Measurements from ENCODE around the gene BRPF1. TPM values are rescaled to one million over a fixed set of nuclear protein-coding genes. Genes with fewer than 3 reads are reported as not detected.

BRPF1 gene
- total RNA-seq, 1 donor from 2014 or later = 12.1 TPM

GRCh38 chr3:9695345-9695744 is 36.2 kb upstream of the BRPF1 start:
- Histone ChIP-seq H3K4me2 (no peak overlapping the region), H3K79me2 (ENCODE audit: low read depth) (no peaks in the 10 kb centered on the region), H3F3A (ENCODE audit: low read depth) (peaks cover 13% of the 10 kb centered on the region), H3K9ac (no peak overlapping the region), H2AFZ (replicated peaks) (no peak overlapping the region), H4K20me1 (ENCODE audit: low read depth) (peaks cover 34% of the 10 kb centered on the region), H3K27ac (no peak overlapping the region), H3K36me3 (no peaks in the 10 kb centered on the region), H3K4me3 (no peak overlapping the region), H3K9me3 (ENCODE audit: low read depth) (no peaks in the 10 kb centered on the region), H3K27me3 (no peaks in the 10 kb centered on the region), H3K4me1 (peaks cover 11% of the 10 kb centered on the region)
- H3K27ac Mint-ChIP-seq = no peak overlapping the region
- peak; percentile 43 for DNase-seq (ENCODE audit: low spot score)
- H3K4me3 Mint-ChIP-seq = no peak overlapping the region
- peaks cover 8% of the 10 kb centered on the region for H3K36me3 Mint-ChIP-seq
- TF ChIP-seq EZH2 (IDR thresholded peaks at IDR 0.05) = no peak
- no peak for TF ChIP-seq EZH2phosphoT487 (IDR thresholded peaks at IDR 0.05)
- TF ChIP-seq CTCF (IDR thresholded peaks at IDR 0.05) = no peak
- no peaks in the 10 kb centered on the region for H3K9me3 Mint-ChIP-seq
- H3K27me3 Mint-ChIP-seq (ENCODE audit: insufficient read depth, low read depth) = peaks cover 2% of the 10 kb centered on the region
- H3K4me1 Mint-ChIP-seq = no peaks in the 10 kb centered on the region

- Histone ChIP-seq H3K79me2 (ENCODE audit: low read depth) (no peaks in the 10 kb centered on the region), H3F3A (ENCODE audit: low read depth) (peaks cover 13% of the 10 kb centered on the region), H3K4me1 (peaks cover 11% of the 10 kb centered on the region), H3K4me3 (no peak overlapping the region), H3K27ac (no peak overlapping the region), H4K20me1 (ENCODE audit: low read depth) (peaks cover 34% of the 10 kb centered on the region), H3K27me3 (no peaks in the 10 kb centered on the region), H3K9me3 (ENCODE audit: low read depth) (no peaks in the 10 kb centered on the region), H3K4me2 (no peak overlapping the region), H2AFZ (replicated peaks) (no peak overlapping the region), H3K36me3 (no peaks in the 10 kb centered on the region), H3K9ac (no peak overlapping the region)
- H3K27me3 Mint-ChIP-seq (ENCODE audit: insufficient read depth, low read depth) = peaks cover 2% of the 10 kb centered on the region
- DNase-seq (ENCODE audit: low spot score) = no peak
- TF ChIP-seq EZH2phosphoT487 (IDR thresholded peaks at IDR 0.05) (no peak), EZH2 (IDR thresholded peaks at IDR 0.05) (no peak), CTCF (IDR thresholded peaks at IDR 0.05) (no peak)
- no peaks in the 10 kb centered on the region for H3K9me3 Mint-ChIP-seq
- H3K4me3 Mint-ChIP-seq = no peak overlapping the region
- H3K27ac Mint-ChIP-seq = no peak overlapping the region
- H3K36me3 Mint-ChIP-seq = peaks cover 8% of the 10 kb centered on the region
- H3K4me1 Mint-ChIP-seq = no peaks in the 10 kb centered on the region
Measured at GRCh38 chr3:9695746-9696145, 35.8 kb upstream of the BRPF1 start.

GRCh38 chr3:9696480-9697220 is 34.9 kb upstream of the BRPF1 start:
- Histone ChIP-seq H3K4me3 (no peak overlapping the region), H3K27me3 (no peaks in the 10 kb centered on the region), H3K36me3 (no peaks in the 10 kb centered on the region), H3K79me2 (ENCODE audit: low read depth) (no peaks in the 10 kb centered on the region), H3F3A (ENCODE audit: low read depth) (peaks cover 13% of the 10 kb centered on the region), H3K9ac (no peak overlapping the region), H3K4me1 (peaks cover 11% of the 10 kb centered on the region), H3K9me3 (ENCODE audit: low read depth) (no peaks in the 10 kb centered on the region), H3K4me2 (no peak overlapping the region), H3K27ac (no peak overlapping the region), H2AFZ (replicated peaks) (no peak overlapping the region), H4K20me1 (ENCODE audit: low read depth) (peaks cover 41% of the 10 kb centered on the region)
- Mint-ChIP-seq H3K36me3 (peaks cover 8% of the 10 kb centered on the region), H3K4me1 (no peaks in the 10 kb centered on the region), H3K9me3 (no peaks in the 10 kb centered on the region), H3K27me3 (ENCODE audit: insufficient read depth, low read depth) (peaks cover 5% of the 10 kb centered on the region), H3K27ac (no peak overlapping the region), H3K4me3 (no peak overlapping the region)
- TF ChIP-seq CTCF (IDR thresholded peaks at IDR 0.05) (no peak), EZH2 (IDR thresholded peaks at IDR 0.05) (no peak), EZH2phosphoT487 (IDR thresholded peaks at IDR 0.05) (no peak)
- DNase-seq (ENCODE audit: low spot score) = no peak
